ENCODE measurements around the gene NR1H4.
A peak's percentile ranks its signal among the peaks of the same experiment; 100 is the strongest.

The NR1H4 gene

GRCh38 chr12:100503228-100503628 lies 29.6 kb downstream of the NR1H4 start:
- peak overlapping the region; percentile 65 for H3K27ac ChIP-seq
- TF ChIP-seq CTCF (IDR thresholded peaks at IDR 0.05) (no peak), ZFX (IDR thresholded peaks at IDR 0.05; ENCODE audit: borderline replicate concordance) (no peak)

GRCh38 chr12:100504804-100505203 lies 31.1 kb downstream of the NR1H4 start:
- no peak for TF ChIP-seq ZFX (IDR thresholded peaks at IDR 0.05; ENCODE audit: borderline replicate concordance)
- TF ChIP-seq CTCF (IDR thresholded peaks at IDR 0.05) = no peak
- peak overlapping the region; percentile 65 for H3K27ac ChIP-seq

GRCh38 chr12:100508751-100509150 lies 35.1 kb downstream of the NR1H4 start:
- no peak overlapping the region for H3K27ac ChIP-seq
- TF ChIP-seq ZFX (IDR thresholded peaks at IDR 0.05; ENCODE audit: borderline replicate concordance) (no peak), CTCF (IDR thresholded peaks at IDR 0.05) (no peak)

GRCh38 chr12:100512692-100513091 lies 39.0 kb downstream of the NR1H4 start:
- H3K27ac ChIP-seq = no peak overlapping the region
- TF ChIP-seq CTCF (IDR thresholded peaks at IDR 0.05) = no peak
- no peak for TF ChIP-seq ZFX (IDR thresholded peaks at IDR 0.05; ENCODE audit: borderline replicate concordance)

GRCh38 chr12:100515968-100516367 lies 42.3 kb downstream of the NR1H4 start:
- no peak for TF ChIP-seq CTCF (IDR thresholded peaks at IDR 0.05)
- no peak for TF ChIP-seq ZFX (IDR thresholded peaks at IDR 0.05; ENCODE audit: borderline replicate concordance)
- no peak overlapping the region for H3K27ac ChIP-seq

- no peak overlapping the region for H3K27ac ChIP-seq
- no peak for TF ChIP-seq ZFX (IDR thresholded peaks at IDR 0.05; ENCODE audit: borderline replicate concordance)
- TF ChIP-seq CTCF (IDR thresholded peaks at IDR 0.05) = no peak
These were observed 44.7 kb downstream of the NR1H4 start for GRCh38 chr12:100518376-100518775.

- no peak overlapping the region for H3K27ac ChIP-seq
- no peak for TF ChIP-seq ZFX (IDR thresholded peaks at IDR 0.05; ENCODE audit: borderline replicate concordance)
- no peak for TF ChIP-seq CTCF (IDR thresholded peaks at IDR 0.05)
These were observed 46.5 kb downstream of the NR1H4 start for GRCh38 chr12:100520048-100520769.
